Natural killer cell (primary cell): ENCODE measurements around the gene CSF2RB. TPM values are rescaled to one million over a fixed set of nuclear protein-coding genes. Genes with fewer than 3 reads are reported as not detected.

Source experiments
- total RNA-seq, 4 donors: library from RNA; stranded (reverse); fragments of 120-200 nt in 1 of 4; gene quantifications; one replicate each; pipeline versions ENCODE4 v1.2.3 to v1.2.4, GENCODE V29; 2013 to 2022

The CSF2RB gene
- total RNA-seq, 3 donors from 2014 or later (not counting 1 experiment from before 2014, with no cell fraction given) = 3.8 to 274 (median 8.2) TPM

Other genes with a start within 250 kb of the CSF2RB start
- gene CACNG2, start 209.9 kb upstream of the CSF2RB start, total RNA-seq = not detected
- gene IFT27, start 137.5 kb upstream of the CSF2RB start, total RNA-seq = 10 to 100 TPM; 16.5 to 30.1 (median 27.1) TPM
- under 1 TPM in 1 of 3 donors, not detected in 2; 0.99 TPM for gene PVALB, start 96.6 kb upstream of the CSF2RB start, total RNA-seq
- gene NCF4, start 52.6 kb upstream of the CSF2RB start, total RNA-seq = 10 to 100 TPM in 1 of 3 donors, 1 to 10 TPM in 2; 2.6 to 33.2 (median 3.1) TPM
- 1 to 10 TPM; 3.1 to 4.9 (median 4.3) TPM for gene TST, start 105.8 kb downstream of the CSF2RB start, total RNA-seq
- gene MPST, start 106.1 kb downstream of the CSF2RB start, total RNA-seq = 10 to 100 TPM; 21.4 to 23.9 (median 22.9) TPM
- 10 to 100 TPM; 21.3 to 29.4 (median 22.9) TPM for gene KCTD17, start 138.1 kb downstream of the CSF2RB start, total RNA-seq
- gene TMPRSS6, start 196.1 kb downstream of the CSF2RB start, total RNA-seq = 1 to 10 TPM; 1.1 to 4.7 (median 3.4) TPM
- 1,000 to 10,000 TPM in 2 of 3 donors, 100 to 1,000 TPM in 1; 905 to 1,386 (median 1,021) TPM for gene IL2RB, start 236.3 kb downstream of the CSF2RB start, total RNA-seq